PC-9 (cell line): ENCODE measurements around the gene BRD3OS. TPM values are rescaled to one million over a fixed set of nuclear protein-coding genes. Genes with fewer than 3 reads are reported as not detected.

Source experiments
- BruUV-seq: library from RNA; stranded (reverse); fragments of 400-500 nt; replicated peaks from 2 replicates; lab custom pipeline; 2021; lab: Mats Ljungman, UMichigan
- CTCF ChIA-PET: fragments of 300-600 bp; sonication (Branson Sonifier 250); formaldehyde crosslinking; loops from one replicate; lab custom pipeline; 2022; ENCODE audit warnings: antibody characterized with exemption; lab: Charles Lee
- POLR2A ChIA-PET: fragments of 300-600 bp; sonication (Branson Sonifier 250); formaldehyde crosslinking; loops from one replicate; lab custom pipeline; 2022; ENCODE audit warnings: antibody characterized with exemption; ENCODE audit not compliant: unreplicated experiment; lab: Charles Lee
- DNase-seq, 2 experiments: peaks; one replicate each; pipeline versions ENCODE4 v3.0.0 to v3.0.0-alpha.2; 2015 to 2022; ENCODE audit warnings: mixed read lengths in 1 of 2
- H2AFZ ChIP-seq: fragments of 200-600 bp; sonication (generic); 2 replicates; pipeline ENCODE4 v1.8.1; 2017; ENCODE audit warnings: antibody characterized with exemption
- H3F3A ChIP-seq: fragments of 200-600 bp; sonication (generic); 2 replicates; pipeline ENCODE4 v1.8.1; 2017; ENCODE audit warnings: antibody characterized with exemption, mild to moderate bottlenecking, low read depth; ENCODE audit not compliant: insufficient read depth
- H3K27ac ChIP-seq: fragments of 200-600 bp; sonication (generic); 2 replicates; pipeline ENCODE4 v1.6.1; 2016; ENCODE audit warnings: mixed run types
- H3K27me3 ChIP-seq: fragments of 200-600 bp; sonication (generic); 2 replicates; pipeline ENCODE4 v1.6.1; 2016; ENCODE audit warnings: low read depth, mixed run types; ENCODE audit not compliant: insufficient read depth
- H3K36me3 ChIP-seq: fragments of 200-600 bp; sonication (generic); 2 replicates; pipeline ENCODE4 v1.6.1; 2016; ENCODE audit warnings: low read depth, mixed run types
- H3K4me1 ChIP-seq: fragments of 200-600 bp; sonication (generic); replicated peaks from 2 replicates; pipeline ENCODE4 v1.6.1; 2016; ENCODE audit warnings: mixed run types; ENCODE audit not compliant: insufficient read depth
- H3K4me2 ChIP-seq: fragments of 200-600 bp; sonication (generic); 2 replicates; pipeline ENCODE4 v1.6.1; 2017; ENCODE audit warnings: mixed run types
- H3K4me3 ChIP-seq: fragments of 200-600 bp; sonication (generic); 2 replicates; pipeline ENCODE4 v1.6.1; 2016; ENCODE audit warnings: mixed run types
- H3K79me2 ChIP-seq: fragments of 200-600 bp; sonication (generic); 2 replicates; pipeline ENCODE4 v1.6.1; 2017; ENCODE audit warnings: low read depth, mixed run types
- H3K9me2 ChIP-seq: fragments of 200-600 bp; sonication (generic); 2 replicates; pipeline ENCODE4 v1.8.1; 2017; ENCODE audit warnings: mild to moderate bottlenecking; ENCODE audit not compliant: insufficient read depth
- H3K9me3 ChIP-seq: fragments of 200-600 bp; sonication (generic); 2 replicates; pipeline ENCODE4 v1.8.1; 2016; ENCODE audit warnings: low read depth; ENCODE audit not compliant: insufficient read depth
- H4K20me1 ChIP-seq: fragments of 200-600 bp; sonication (generic); 2 replicates; pipeline ENCODE4 v1.8.1; 2017; ENCODE audit not compliant: insufficient read depth
- EZH2 ChIP-seq: fragments of 200-600 bp; sonication (generic); IDR thresholded peaks from 2 replicates; pipeline ENCODE4 v1.8.0; 2017; ENCODE audit warnings: antibody characterized with exemption, low read depth
- intact Hi-C: fragments of 100-400 bp; cut with micrococcal nuclease; formaldehyde crosslinking; loops from one replicate; pipeline ENCODE4 v1.10.0; 2022; ENCODE audit not compliant: unreplicated experiment
- total RNA-seq: library from RNA; stranded (reverse); gene quantifications from 2 replicates; pipeline ENCODE4 v1.2.3, GENCODE V29; 2021
- TF ChIP-seq, protein P1 (sequence below): fragments of 200-600 bp; sonication (generic); conservative IDR thresholded peaks from 2 replicates; pipeline ENCODE4 v1.6.1; 2017; ENCODE audit warnings: mixed run types, antibody characterized with exemption, mild to moderate bottlenecking, moderate library complexity

Gene BRD3OS
- total RNA-seq, 1 experiment from 2014 or later: 26.2 TPM

DNA sequence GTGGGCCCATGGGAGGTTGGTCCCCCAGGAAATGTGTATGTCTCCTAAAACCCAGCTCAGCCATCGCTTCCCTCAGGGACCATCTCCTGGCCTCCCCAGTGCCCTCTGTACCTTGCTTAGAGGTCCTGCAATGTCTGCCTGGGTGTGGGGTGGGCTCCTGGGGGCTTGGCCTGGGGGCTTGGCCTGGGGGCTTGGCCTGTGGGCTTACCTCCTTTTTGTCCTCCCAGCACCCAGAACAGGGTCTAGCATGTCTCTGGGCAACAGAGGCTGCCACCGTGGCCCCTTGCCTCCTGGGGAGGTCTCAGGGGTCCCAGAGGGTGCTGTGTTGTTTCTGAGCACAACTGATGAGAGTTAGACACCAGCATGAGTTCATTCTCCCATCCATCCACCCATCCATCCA, 22.5 kb upstream of the BRD3OS start:
- no TSS peak for BruUV-seq

DNA sequence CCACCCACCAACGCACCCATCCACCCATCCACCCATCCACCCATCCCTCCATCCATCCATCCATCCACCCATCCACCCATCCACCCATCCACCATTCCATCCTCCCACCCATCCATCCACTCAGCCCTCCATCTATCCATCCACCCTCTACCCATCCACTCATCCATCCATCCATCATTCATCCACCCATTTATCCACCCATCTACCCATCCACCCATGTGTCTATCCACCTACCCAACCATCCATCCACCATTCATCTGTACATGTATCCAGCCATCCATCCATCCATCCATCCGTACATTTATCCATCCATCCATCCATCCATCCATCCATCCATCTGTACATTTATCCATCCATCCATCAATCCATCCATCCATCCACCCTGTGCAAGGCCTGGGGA, 22.0 kb upstream of the BRD3OS start:
- POLR2A ChIA-PET: no interaction called here
- H2AFZ ChIP-seq: no peak overlapping the region
- H3K4me3 ChIP-seq: no peak overlapping the region
- H4K20me1 ChIP-seq: no peaks in the 10 kb centered on the region
- H3K36me3 ChIP-seq: no peaks in the 10 kb centered on the region
- no peaks in the 10 kb centered on the region for H3K79me2 ChIP-seq
- TF ChIP-seq, protein P1, sequence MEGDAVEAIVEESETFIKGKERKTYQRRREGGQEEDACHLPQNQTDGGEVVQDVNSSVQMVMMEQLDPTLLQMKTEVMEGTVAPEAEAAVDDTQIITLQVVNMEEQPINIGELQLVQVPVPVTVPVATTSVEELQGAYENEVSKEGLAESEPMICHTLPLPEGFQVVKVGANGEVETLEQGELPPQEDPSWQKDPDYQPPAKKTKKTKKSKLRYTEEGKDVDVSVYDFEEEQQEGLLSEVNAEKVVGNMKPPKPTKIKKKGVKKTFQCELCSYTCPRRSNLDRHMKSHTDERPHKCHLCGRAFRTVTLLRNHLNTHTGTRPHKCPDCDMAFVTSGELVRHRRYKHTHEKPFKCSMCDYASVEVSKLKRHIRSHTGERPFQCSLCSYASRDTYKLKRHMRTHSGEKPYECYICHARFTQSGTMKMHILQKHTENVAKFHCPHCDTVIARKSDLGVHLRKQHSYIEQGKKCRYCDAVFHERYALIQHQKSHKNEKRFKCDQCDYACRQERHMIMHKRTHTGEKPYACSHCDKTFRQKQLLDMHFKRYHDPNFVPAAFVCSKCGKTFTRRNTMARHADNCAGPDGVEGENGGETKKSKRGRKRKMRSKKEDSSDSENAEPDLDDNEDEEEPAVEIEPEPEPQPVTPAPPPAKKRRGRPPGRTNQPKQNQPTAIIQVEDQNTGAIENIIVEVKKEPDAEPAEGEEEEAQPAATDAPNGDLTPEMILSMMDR: no peak
- no peak for TF ChIP-seq EZH2
- no peak overlapping the region for H3K4me2 ChIP-seq
- DNase-seq: no peak
- no peaks in the 10 kb centered on the region for H3K4me1 ChIP-seq
- no peaks in the 10 kb centered on the region for H3F3A ChIP-seq
- no peaks in the 10 kb centered on the region for H3K9me2 ChIP-seq
- H3K27me3 ChIP-seq: peaks cover 3% of the 10 kb centered on the region; the same call in 1 of the 2 replicates
- intact Hi-C loops: no loop called here
- H3K9me3 ChIP-seq: no peaks in the 10 kb centered on the region
- no peak overlapping the region for H3K27ac ChIP-seq
- no TSS peak for BruUV-seq
- CTCF ChIA-PET: no interaction called here

More for the DNA sequence above, 22.5 kb upstream of the BRD3OS start:
- Histone ChIP-seq H4K20me1 (no peaks in the 10 kb centered on the region), H3K79me2 (no peaks in the 10 kb centered on the region), H3K27me3 (peaks cover 3% of the 10 kb centered on the region; the same call in 1 of the 2 replicates), H3K4me2 (no peak overlapping the region), H3K9me3 (no peaks in the 10 kb centered on the region), H2AFZ (no peak overlapping the region), H3K36me3 (no peaks in the 10 kb centered on the region), H3K4me3 (no peak overlapping the region), H3K4me1 (no peaks in the 10 kb centered on the region), H3F3A (no peaks in the 10 kb centered on the region), H3K9me2 (no peaks in the 10 kb centered on the region), H3K27ac (no peak overlapping the region)
- POLR2A ChIA-PET: no interaction called here
- intact Hi-C loops: no loop called here
- CTCF ChIA-PET: no interaction called here
- DNase-seq: no peak
- TF ChIP-seq EZH2: no peak
- TF ChIP-seq, protein P1: no peak

DNA sequence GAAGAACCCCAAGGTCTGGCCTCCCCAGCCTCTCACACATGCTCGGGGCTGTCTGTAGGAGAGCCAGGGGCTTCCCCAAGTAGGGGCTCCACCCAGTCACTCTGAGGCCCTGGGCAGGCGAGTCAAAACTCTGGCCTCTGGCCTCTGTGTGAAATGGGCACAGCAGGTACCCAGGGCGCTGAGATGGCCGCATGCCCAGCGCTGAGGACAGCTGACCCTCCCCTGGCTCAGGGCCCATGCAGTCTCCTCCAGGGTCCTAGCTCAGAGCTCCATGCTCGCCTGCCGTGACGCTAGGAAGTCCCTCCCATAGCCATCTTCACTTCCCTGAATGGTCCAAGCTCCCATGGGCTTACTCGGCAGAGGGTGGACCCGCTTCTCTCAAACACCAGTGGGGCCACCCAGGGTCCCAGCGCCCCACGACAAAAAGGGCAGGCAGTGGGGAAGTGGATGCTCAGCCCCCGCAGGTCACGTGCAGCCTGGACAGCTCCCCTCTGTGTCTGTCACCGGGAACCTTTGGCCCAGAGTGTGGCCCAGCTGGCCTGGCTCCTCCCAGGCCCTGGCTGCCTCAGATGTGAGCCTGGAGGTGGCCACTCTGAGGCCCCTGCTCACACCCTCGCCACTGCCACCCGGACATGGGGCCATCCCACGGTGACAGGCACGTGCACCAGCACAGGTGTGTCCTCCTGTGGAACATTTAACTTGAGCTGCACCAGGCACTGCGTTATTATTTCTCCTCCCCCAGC, 21.0 kb upstream of the BRD3OS start:
- Histone ChIP-seq H3K9me3 (no peaks in the 10 kb centered on the region), H3K36me3 (no peaks in the 10 kb centered on the region), H2AFZ (no peak overlapping the region), H3K4me2 (no peak overlapping the region), H3F3A (no peaks in the 10 kb centered on the region), H3K4me3 (no peak overlapping the region), H3K27me3 (peaks cover 3% of the 10 kb centered on the region; the same call in 1 of the 2 replicates), H3K9me2 (no peaks in the 10 kb centered on the region), H3K4me1 (no peaks in the 10 kb centered on the region), H3K79me2 (no peaks in the 10 kb centered on the region), H3K27ac (no peak overlapping the region), H4K20me1 (no peaks in the 10 kb centered on the region)
- no TSS peak for BruUV-seq
- no peak for TF ChIP-seq EZH2
- TF ChIP-seq, protein P1: no peak
- ChIA-PET CTCF (no interaction called here), POLR2A (no interaction called here)
- intact Hi-C loops: no loop called here
- DNase-seq: no peak
